Heart right ventricle (tissue), 16 donors: ENCODE data around the gene DCAF4. TPM values are rescaled to one million over a fixed set of nuclear protein-coding genes. Genes with fewer than 3 reads are reported as not detected.

ENCODE experiments used
- ATAC-seq, 8 donors: fragments of 200-7000 bp; cut with Tn5 transposase; one replicate each; pipeline ENCODE4 v1.9.1; 2020; ENCODE audit warnings: mild to moderate bottlenecking in 8 of 8, moderate library complexity in 8 of 8, moderate number of reproducible peaks in 1 of 8
- DNase-seq, 2 donors: peaks; one replicate each; pipeline ENCODE4 v3.0.0-alpha.2; 2020
- H3K27ac ChIP-seq, 10 donors: fragments of 200-600 bp; sonication (generic) in 2 of 10; one replicate each; pipeline versions ENCODE4 v1.5.0 to v1.8.0; 2020 to 2022; ENCODE audit warnings: mild to moderate bottlenecking in 3 of 10
- H3K27me3 ChIP-seq, 7 donors: fragments of 200-600 bp; one replicate each; pipeline ENCODE4 v1.8.0; 2021 to 2022; ENCODE audit warnings: mild to moderate bottlenecking in 2 of 7
- H3K36me3 ChIP-seq, 9 donors: fragments of 200-600 bp; sonication (generic) in 1 of 9; one replicate each; pipeline versions ENCODE4 v1.5.0 to v1.8.0; 2020 to 2022; ENCODE audit warnings: mild to moderate bottlenecking in 2 of 9
- H3K4me1 ChIP-seq, 9 donors: fragments of 200-600 bp; sonication (generic) in 1 of 9; one replicate each; pipeline versions ENCODE4 v1.5.0 to v1.8.0; 2020 to 2022; ENCODE audit warnings: mild to moderate bottlenecking in 4 of 9
- H3K4me3 ChIP-seq, 10 donors: fragments of 200-600 bp; sonication (generic) in 2 of 10; one replicate each; pipeline versions ENCODE4 v1.5.0 to v1.8.0; 2020 to 2022; ENCODE audit warnings: mild to moderate bottlenecking in 7 of 10, moderate library complexity in 2 of 10
- H3K9me3 ChIP-seq, 11 donors: fragments of 200-600 bp in 10 of 11; sonication (generic) in 2 of 11; one replicate each; pipeline versions ENCODE4 v1.5.0 to v1.8.0; 2013 to 2022; ENCODE audit warnings: mild to moderate bottlenecking in 2 of 11, control low read depth in 1 of 11, moderate library complexity in 1 of 11
- WGBS, 2 donors: extraction: QIAGEN DNeasy Blood & Tissue Kit; methylation state at CpG; one replicate each; pipeline ENCODE4 v1.1.7; 2013; ENCODE audit warnings: inconsistent platforms in 1 of 2; 5-methylcytosine and 5-hydroxymethylcytosine counted together
- intact Hi-C, 10 donors: fragments of 100-400 bp; cut with DNase I; formaldehyde crosslinking; loops; one replicate each; pipeline versions ENCODE4 v1.11.1 to v1.14.2; 2022
- polyA plus RNA-seq, 2 donors: library from polyadenylated mRNA; stranded (reverse); fragments of 200-250 nt; gene quantifications; one replicate each; pipeline ENCODE4 v1.2.3, GENCODE V29; 2013
- total RNA-seq, 10 donors: library from RNA; stranded (reverse); fragmentation: NEBNext Ultra II Directional in 3 of 10; extraction: Animal tissue kit (Norgen Biotek cat#: 25700) in 3 of 10; gene quantifications; one replicate each; pipeline versions ENCODE4 v1.2.1 to v1.2.4, GENCODE V29; 2021 to 2023
- TF ChIP-seq, protein P1 (sequence below), 9 donors: fragments of 200-600 bp; sonication (generic) in 2 of 9; IDR thresholded peaks; one replicate each; pipeline versions ENCODE4 v1.5.0 to v1.8.0; 2021 to 2022; ENCODE audit warnings: antibody characterized with exemption in 9 of 9, mild to moderate bottlenecking in 5 of 9, moderate library complexity in 1 of 9
- donor health status: Arrhythmogenic right ventricular cardiomyopathy.
- donor health status: ischemic (EF 13 %, LVEDD 7.1; RV severe dilation, severe dysfunction).
- donor health status: healthy with polysubstance abuse.
- donor health status: DM: no; HTN: yes; CAD: no.
- donor health status: DM: no; HTN: no; CAD: no.
- donor health status: ischemic (EF 25% LVEDD 6.9; RV normal size, moderate dysfunction).
- donor health status: ischemic (EF 25% LVEDD 5.7; RV mildly dilated, moderate dysfunction).
- donor health status: healthy.
- donor health status: DM: yes; HTN: yes; CAD: no.
- donor health status: Ischemic cardiomyopathy.
- donor health status: ischemic (EF 35%, LVEDD 5.7; RV mildly dilated, moderate dysfunction).
- donor health status: nonischemic (EF 11% LVEDD 7.7; RV severe dilation, severe dysfunction).
- donor health status: DM: yes; HTN: yes; CAD: no.
- donor health status: PGD.
- donor health status: ischemic (EF 29% LVEDD 5.4; RV normal size, mild dysfunction).
- donor health status: nonischemic (EF 23%, LVEDD 6.1; RV moderate dilation, normal function).

The DCAF4 gene
- total and polyA plus RNA-seq, 12 donors: 2.2 to 8.9 (median 6.4) TPM

DNA sequence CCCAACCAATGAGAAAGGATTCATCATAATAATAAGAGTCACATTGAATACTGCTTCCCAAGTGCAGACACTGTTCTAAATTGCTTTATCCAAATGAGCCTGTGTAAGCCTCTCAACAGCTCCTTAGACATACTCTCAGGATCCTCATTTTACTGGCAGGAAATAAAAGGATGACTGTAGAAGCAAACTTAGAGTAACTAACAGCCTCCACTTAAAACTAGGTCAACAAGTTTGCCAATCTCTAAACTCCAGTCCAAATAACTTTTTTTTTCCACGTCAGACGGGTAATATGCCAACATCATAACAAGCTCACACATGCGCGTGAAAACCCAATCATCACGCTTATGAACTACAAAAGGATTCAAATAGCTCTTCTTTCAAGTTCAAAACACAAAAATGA lies 17.1 kb upstream of the DCAF4 start:
- DNase-seq (no peak), ATAC-seq (peak in 4 of 8 donors; percentile 21 to 64 (median 40))
- Histone ChIP-seq H3K27ac (no peak overlapping the region), H3K9me3 (no peaks in the 10 kb centered on the region), H3K4me3 (no peak overlapping the region), H3K27me3 (peaks cover 0 to 6% (median 0%) of the 10 kb centered on the region in 7 donors), H3K36me3 (no peaks in the 10 kb centered on the region), H3K4me1 (peaks cover 3 to 25% (median 8%) of the 10 kb centered on the region in 9 donors)
- intact Hi-C loops: loop anchor here in 5 of 10 donors (5.0 to 10.0 kb wide), 5 partner anchors 164 to 294 kb away; no protein-coding TSS in a partner anchor
- TF ChIP-seq, protein P1, sequence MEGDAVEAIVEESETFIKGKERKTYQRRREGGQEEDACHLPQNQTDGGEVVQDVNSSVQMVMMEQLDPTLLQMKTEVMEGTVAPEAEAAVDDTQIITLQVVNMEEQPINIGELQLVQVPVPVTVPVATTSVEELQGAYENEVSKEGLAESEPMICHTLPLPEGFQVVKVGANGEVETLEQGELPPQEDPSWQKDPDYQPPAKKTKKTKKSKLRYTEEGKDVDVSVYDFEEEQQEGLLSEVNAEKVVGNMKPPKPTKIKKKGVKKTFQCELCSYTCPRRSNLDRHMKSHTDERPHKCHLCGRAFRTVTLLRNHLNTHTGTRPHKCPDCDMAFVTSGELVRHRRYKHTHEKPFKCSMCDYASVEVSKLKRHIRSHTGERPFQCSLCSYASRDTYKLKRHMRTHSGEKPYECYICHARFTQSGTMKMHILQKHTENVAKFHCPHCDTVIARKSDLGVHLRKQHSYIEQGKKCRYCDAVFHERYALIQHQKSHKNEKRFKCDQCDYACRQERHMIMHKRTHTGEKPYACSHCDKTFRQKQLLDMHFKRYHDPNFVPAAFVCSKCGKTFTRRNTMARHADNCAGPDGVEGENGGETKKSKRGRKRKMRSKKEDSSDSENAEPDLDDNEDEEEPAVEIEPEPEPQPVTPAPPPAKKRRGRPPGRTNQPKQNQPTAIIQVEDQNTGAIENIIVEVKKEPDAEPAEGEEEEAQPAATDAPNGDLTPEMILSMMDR (IDR thresholded peaks at IDR 0.05): no peak
- 60 to 75% methylated on average over 5 of the region's 5 CpGs for WGBS, 2 donors

DNA sequence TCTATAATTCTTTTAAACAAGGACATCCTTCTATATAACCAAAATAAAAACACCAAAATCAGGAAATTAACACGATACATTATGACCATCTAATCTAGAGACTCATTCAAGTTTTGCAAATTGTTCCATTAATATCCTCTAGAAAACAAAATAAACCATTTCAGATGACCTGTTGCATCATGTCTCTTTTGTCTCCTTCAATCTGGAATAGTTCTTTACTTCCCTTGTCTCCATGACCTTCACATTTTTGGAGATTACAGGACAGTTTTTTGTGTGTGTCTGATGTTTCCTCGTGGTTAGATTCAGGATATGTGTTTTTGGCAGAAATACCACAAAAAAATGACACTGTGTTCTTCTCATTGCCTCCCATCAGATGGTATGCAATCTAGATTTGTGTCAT lies 12.5 kb upstream of the DCAF4 start:
- Histone ChIP-seq H3K4me1 (peaks cover 0 to 5% (median 0%) of the 10 kb centered on the region in 9 donors), H3K4me3 (no peak overlapping the region), H3K27me3 (peaks cover 0 to 7% (median 0%) of the 10 kb centered on the region in 7 donors), H3K9me3 (no peaks in the 10 kb centered on the region), H3K36me3 (no peaks in the 10 kb centered on the region), H3K27ac (no peak overlapping the region)
- WGBS, 2 donors: 39 to 60% methylated on average over 2 of the region's 2 CpGs
- ATAC-seq (no peak), DNase-seq (no peak)
- intact Hi-C loops: no loop called here
- TF ChIP-seq, protein P1 (IDR thresholded peaks at IDR 0.05): no peak

DNA sequence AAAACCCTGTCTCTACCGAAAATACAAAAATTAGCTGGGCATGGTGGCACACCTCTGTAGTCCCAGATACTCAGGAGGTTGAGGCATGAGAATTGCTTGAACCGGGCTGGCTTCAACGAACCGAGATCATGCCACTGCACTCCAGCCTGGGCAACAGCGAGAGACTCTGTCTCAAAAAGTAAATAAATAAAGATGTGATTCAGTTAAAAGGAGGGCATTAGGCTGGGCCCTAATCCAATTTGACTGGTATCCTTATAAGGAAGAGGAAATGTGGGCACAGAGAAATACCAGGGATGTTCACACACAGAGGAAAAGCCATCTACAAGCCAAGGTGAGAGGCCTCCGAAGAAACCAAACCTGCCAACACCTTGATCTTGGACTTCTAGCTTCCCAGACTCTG lies 10.1 kb upstream of the DCAF4 start:
- no peaks in the 10 kb centered on the region for H3K9me3 ChIP-seq
- H3K4me3 ChIP-seq: no peak overlapping the region
- DNase-seq: no peak
- H3K4me1 ChIP-seq: no peaks in the 10 kb centered on the region
- ATAC-seq: no peak
- H3K36me3 ChIP-seq: no peaks in the 10 kb centered on the region
- 70% methylated on average over 6 of the region's 6 CpGs for WGBS, 2 donors
- TF ChIP-seq, protein P1 (IDR thresholded peaks at IDR 0.05): no peak
- no peak overlapping the region for H3K27ac ChIP-seq
- intact Hi-C loops: no loop called here
- peaks cover 0 to 20% (median 0%) of the 10 kb centered on the region in 7 donors for H3K27me3 ChIP-seq

DNA sequence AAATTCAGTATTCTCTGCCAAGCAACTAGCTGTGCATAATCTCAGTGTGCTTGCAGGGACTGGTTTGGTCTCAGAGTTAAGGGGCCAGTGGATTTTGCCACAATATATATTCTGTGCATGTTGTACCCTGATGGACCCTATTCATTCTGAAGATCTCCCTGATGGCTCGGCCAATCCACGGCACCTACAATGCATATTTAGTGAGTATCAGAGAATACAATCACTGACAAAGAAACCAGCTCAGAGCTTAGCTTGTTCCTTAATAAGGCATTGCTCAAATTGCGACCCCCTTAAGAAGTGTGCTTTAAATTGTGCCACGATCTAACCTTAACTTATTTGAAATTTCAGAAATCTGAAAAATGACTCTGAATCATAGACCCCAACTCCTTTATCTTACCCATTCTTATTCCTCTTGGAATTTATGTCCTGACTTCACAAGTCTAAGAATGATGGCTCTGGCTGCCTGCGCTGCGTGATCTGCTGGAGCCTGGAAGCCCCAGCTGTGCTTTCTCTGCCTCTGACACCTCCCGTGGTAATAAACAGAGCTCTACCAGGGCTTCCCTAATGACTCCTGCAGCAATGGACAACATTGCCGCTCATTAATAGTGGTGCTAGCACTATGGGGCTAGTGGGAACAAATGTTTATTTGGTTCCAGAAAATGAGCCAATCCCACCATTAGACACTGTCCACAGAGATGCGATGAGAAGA lies 9.0 kb upstream of the DCAF4 start:
- H3K27ac ChIP-seq: no peak overlapping the region

More for the DNA sequence above, 9.0 kb upstream of the DCAF4 start:
- WGBS, 2 donors: 57 to 62% methylated on average over 9 of the region's 9 CpGs
- DNase-seq (no peak), ATAC-seq (peak in 1 of 8 donors; percentile 21)
- no peaks in the 10 kb centered on the region for H3K4me1 ChIP-seq
- intact Hi-C loops: no loop called here
- H3K9me3 ChIP-seq: no peaks in the 10 kb centered on the region
- no peak overlapping the region for H3K4me3 ChIP-seq
- TF ChIP-seq, protein P1 (IDR thresholded peaks at IDR 0.05): no peak
- no peaks in the 10 kb centered on the region for H3K36me3 ChIP-seq
- H3K27me3 ChIP-seq: peaks cover 0 to 23% (median 0%) of the 10 kb centered on the region in 7 donors
